ENCODE data around the gene PKP1. TPM values are rescaled to one million over a fixed set of nuclear protein-coding genes. Genes with fewer than 3 reads are reported as not detected.

Gene PKP1
- total RNA-seq, 1 donor from 2014 or later: not detected

GRCh38 chr1:201361652-201362504, 78.6 kb downstream of the PKP1 start:
- peaks cover 3% of the 10 kb centered on the region for H3K4me1 Mint-ChIP-seq (ENCODE audit: low read depth, unreplicated experiment)
- peaks cover 1% of the 10 kb centered on the region for H3K9me3 Mint-ChIP-seq (ENCODE audit: unreplicated experiment)
- no peak overlapping the region for H3K4me3 Mint-ChIP-seq (ENCODE audit: unreplicated experiment)
- DNase-seq: peak; percentile 66
- H3K27ac Mint-ChIP-seq (ENCODE audit: unreplicated experiment): no peak overlapping the region
- TF ChIP-seq, protein P1, sequence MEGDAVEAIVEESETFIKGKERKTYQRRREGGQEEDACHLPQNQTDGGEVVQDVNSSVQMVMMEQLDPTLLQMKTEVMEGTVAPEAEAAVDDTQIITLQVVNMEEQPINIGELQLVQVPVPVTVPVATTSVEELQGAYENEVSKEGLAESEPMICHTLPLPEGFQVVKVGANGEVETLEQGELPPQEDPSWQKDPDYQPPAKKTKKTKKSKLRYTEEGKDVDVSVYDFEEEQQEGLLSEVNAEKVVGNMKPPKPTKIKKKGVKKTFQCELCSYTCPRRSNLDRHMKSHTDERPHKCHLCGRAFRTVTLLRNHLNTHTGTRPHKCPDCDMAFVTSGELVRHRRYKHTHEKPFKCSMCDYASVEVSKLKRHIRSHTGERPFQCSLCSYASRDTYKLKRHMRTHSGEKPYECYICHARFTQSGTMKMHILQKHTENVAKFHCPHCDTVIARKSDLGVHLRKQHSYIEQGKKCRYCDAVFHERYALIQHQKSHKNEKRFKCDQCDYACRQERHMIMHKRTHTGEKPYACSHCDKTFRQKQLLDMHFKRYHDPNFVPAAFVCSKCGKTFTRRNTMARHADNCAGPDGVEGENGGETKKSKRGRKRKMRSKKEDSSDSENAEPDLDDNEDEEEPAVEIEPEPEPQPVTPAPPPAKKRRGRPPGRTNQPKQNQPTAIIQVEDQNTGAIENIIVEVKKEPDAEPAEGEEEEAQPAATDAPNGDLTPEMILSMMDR (IDR thresholded peaks at IDR 0.05; ENCODE audit: partially characterized antibody, unreplicated experiment): peak; percentile 90
- H3K27me3 Mint-ChIP-seq (ENCODE audit: unreplicated experiment): peaks cover 10% of the 10 kb centered on the region
- H3K36me3 Mint-ChIP-seq (ENCODE audit: unreplicated experiment): no peaks in the 10 kb centered on the region

DNA sequence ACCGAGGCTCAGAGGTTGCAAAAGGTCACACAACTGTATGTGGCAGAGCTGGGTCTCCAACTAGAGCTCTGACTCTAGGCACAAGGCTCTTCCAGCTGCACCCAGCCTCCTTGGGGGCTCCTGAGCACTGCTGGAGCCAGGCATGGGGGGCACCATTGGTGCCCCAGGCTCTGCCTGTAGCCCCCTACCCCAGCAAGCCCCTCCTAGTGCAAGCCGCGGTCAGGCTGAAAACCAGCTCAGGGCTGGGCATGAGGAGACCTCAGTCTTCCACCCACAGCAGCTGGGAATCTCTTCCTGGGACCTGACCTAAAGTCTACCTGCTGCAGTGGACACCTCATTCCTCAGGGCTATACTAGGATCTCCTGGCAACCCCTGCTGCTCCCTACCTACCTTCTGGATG, 79.6 kb downstream of the PKP1 start:
- Mint-ChIP-seq H3K27ac (ENCODE audit: unreplicated experiment) (no peak overlapping the region), H3K4me1 (ENCODE audit: low read depth, unreplicated experiment) (peaks cover 3% of the 10 kb centered on the region), H3K4me3 (ENCODE audit: unreplicated experiment) (no peak overlapping the region), H3K36me3 (ENCODE audit: unreplicated experiment) (no peaks in the 10 kb centered on the region), H3K27me3 (ENCODE audit: unreplicated experiment) (peaks cover 12% of the 10 kb centered on the region), H3K9me3 (ENCODE audit: unreplicated experiment) (peaks cover 4% of the 10 kb centered on the region)
- TF ChIP-seq, protein P1 (IDR thresholded peaks at IDR 0.05; ENCODE audit: partially characterized antibody, unreplicated experiment): no peak
- DNase-seq: no peak

DNA sequence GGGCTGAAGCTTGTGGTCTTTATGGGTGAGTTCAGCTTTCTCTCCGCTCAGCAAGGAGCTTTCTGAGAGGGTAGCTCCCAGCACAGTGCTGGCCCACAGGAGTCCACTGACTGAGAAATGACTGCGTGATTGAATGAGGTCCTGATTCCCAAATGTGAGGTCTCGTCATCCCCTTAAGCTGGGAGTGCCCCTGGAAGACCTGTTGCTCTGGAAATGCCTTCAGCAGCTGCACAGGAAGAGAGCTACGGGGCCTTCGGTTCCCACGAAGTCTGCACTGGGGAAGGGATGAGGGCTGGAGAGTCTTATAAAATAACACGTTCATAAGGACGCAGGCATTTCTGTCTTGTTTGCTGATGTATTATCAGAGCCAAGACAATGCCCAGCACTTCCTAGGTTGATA, 80.2 kb downstream of the PKP1 start:
- Mint-ChIP-seq H3K4me1 (ENCODE audit: low read depth, unreplicated experiment) (peaks cover 3% of the 10 kb centered on the region), H3K36me3 (ENCODE audit: unreplicated experiment) (no peaks in the 10 kb centered on the region), H3K4me3 (ENCODE audit: unreplicated experiment) (no peak overlapping the region), H3K9me3 (ENCODE audit: unreplicated experiment) (peaks cover 5% of the 10 kb centered on the region), H3K27ac (ENCODE audit: unreplicated experiment) (no peak overlapping the region), H3K27me3 (ENCODE audit: unreplicated experiment) (peaks cover 12% of the 10 kb centered on the region)
- DNase-seq: peak; percentile 5
- TF ChIP-seq, protein P1 (IDR thresholded peaks at IDR 0.05; ENCODE audit: partially characterized antibody, unreplicated experiment): no peak

- H3K36me3 Mint-ChIP-seq (ENCODE audit: unreplicated experiment): no peaks in the 10 kb centered on the region
- TF ChIP-seq, protein P1 (IDR thresholded peaks at IDR 0.05; ENCODE audit: partially characterized antibody, unreplicated experiment): no peak
- H3K9me3 Mint-ChIP-seq (ENCODE audit: unreplicated experiment): peaks cover 8% of the 10 kb centered on the region
- peak; percentile 9 for DNase-seq
- no peaks in the 10 kb centered on the region for H3K4me1 Mint-ChIP-seq (ENCODE audit: low read depth, unreplicated experiment)
- H3K4me3 Mint-ChIP-seq (ENCODE audit: unreplicated experiment): no peak overlapping the region
- peaks cover 10% of the 10 kb centered on the region for H3K27me3 Mint-ChIP-seq (ENCODE audit: unreplicated experiment)
- no peak overlapping the region for H3K27ac Mint-ChIP-seq (ENCODE audit: unreplicated experiment)
These were observed 81.5 kb downstream of the PKP1 start for GRCh38 chr1:201364808-201365105.

- Mint-ChIP-seq H3K4me1 (ENCODE audit: low read depth, unreplicated experiment) (no peaks in the 10 kb centered on the region), H3K36me3 (ENCODE audit: unreplicated experiment) (no peaks in the 10 kb centered on the region), H3K9me3 (ENCODE audit: unreplicated experiment) (peaks cover 8% of the 10 kb centered on the region), H3K4me3 (ENCODE audit: unreplicated experiment) (no peak overlapping the region), H3K27me3 (ENCODE audit: unreplicated experiment) (peaks cover 10% of the 10 kb centered on the region), H3K27ac (ENCODE audit: unreplicated experiment) (no peak overlapping the region)
- TF ChIP-seq, protein P1 (IDR thresholded peaks at IDR 0.05; ENCODE audit: partially characterized antibody, unreplicated experiment): no peak
- DNase-seq: peak; percentile 4
These were observed 81.9 kb downstream of the PKP1 start for GRCh38 chr1:201365251-201365650.

All from glutamatergic neuron (in vitro differentiated cells).